AG04449 (cell line): ENCODE measurements around the gene GAGE1.

ENCODE experiments used
- CTCF ChIA-PET: fragments of 350-600 bp; formaldehyde crosslinking; extraction: SDS; loops from one replicate; lab custom pipeline; 2021; ENCODE audit warnings: antibody characterized with exemption; lab: Yijun Ruan, JAX
- POLR2A ChIA-PET: fragments of 400-600, 350-600 bp; formaldehyde crosslinking; extraction: SDS; loops from one replicate; lab custom pipeline; 2020; ENCODE audit warnings: antibody characterized with exemption, inconsistent platforms; lab: Yijun Ruan, JAX
- DNase-seq: peaks from one replicate; pipeline ENCODE4 v3.0.0-alpha.2; 2010; ENCODE audit warnings: low read depth, low spot score
- H3K4me3 ChIP-seq: 2 replicates; pipeline ENCODE4 v1.5.1; 2011; ENCODE audit warnings: low read depth, mild to moderate bottlenecking, control low read depth, low read length
- TF ChIP-seq, protein P1 (sequence below): IDR thresholded peaks from one replicate; pipeline ENCODE4 v1.5.1; 2011; ENCODE audit warnings: mild to moderate bottlenecking, moderate library complexity, low read length, control low read depth, inconsistent platforms; ENCODE audit not compliant: insufficient read depth; ENCODE audit errors: missing control alignments

GAGE1 gene

DNA sequence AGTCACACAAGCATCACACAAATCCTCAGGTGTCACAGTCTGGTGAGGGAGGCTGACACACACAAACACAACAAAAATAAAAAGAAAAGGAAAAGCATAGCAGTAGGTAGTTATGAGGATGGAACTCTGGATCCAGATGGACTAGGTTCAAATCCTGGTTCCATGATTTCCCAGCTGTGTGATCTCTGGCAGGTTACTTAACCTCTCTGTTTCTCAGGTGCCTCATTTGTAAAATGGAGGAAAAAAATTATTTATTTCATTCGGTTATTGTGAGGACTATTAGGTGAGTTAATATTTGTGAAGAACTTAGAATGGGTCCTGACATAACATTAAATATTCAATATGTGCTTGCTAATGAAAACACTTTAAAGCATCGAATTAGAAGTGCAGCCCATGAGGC lies 19.8 kb downstream of the GAGE1 start:
- TF ChIP-seq, protein P1, sequence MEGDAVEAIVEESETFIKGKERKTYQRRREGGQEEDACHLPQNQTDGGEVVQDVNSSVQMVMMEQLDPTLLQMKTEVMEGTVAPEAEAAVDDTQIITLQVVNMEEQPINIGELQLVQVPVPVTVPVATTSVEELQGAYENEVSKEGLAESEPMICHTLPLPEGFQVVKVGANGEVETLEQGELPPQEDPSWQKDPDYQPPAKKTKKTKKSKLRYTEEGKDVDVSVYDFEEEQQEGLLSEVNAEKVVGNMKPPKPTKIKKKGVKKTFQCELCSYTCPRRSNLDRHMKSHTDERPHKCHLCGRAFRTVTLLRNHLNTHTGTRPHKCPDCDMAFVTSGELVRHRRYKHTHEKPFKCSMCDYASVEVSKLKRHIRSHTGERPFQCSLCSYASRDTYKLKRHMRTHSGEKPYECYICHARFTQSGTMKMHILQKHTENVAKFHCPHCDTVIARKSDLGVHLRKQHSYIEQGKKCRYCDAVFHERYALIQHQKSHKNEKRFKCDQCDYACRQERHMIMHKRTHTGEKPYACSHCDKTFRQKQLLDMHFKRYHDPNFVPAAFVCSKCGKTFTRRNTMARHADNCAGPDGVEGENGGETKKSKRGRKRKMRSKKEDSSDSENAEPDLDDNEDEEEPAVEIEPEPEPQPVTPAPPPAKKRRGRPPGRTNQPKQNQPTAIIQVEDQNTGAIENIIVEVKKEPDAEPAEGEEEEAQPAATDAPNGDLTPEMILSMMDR: no peak
- H3K4me3 ChIP-seq: no peak overlapping the region

DNA sequence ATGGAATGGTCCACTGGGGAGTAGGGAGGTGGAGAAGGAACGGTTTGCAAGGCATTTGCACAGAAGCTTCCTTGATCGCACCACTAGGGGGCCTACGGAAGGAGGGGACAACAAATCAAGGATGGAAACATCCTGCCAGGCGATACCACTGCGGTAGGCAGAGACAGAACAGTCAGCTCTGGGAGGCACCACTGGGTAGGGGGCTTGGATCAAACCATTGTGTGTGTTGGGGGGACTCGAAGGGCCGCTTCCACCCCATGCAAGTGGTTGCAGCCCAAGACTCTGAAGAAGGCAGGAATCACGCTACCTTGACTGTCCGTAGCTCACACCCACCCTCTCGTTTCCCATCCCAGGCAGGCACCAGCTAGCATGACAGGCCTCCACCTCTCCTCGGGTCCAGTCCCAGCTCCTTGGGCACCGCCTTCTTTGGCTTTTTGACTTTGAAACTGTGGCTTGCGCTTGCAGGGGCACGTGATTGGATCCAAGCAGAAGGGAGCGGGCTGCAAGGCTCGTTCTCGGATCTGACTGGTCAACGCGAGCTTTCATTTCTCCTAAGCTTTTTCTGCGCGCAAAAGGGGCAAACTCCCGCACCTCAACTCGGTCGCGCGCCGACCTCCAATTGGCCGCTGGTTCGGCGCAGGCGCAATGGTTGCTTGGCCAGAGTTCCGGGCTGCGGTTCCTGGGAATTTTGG lies 28.4 kb downstream of the GAGE1 start:
- ChIA-PET POLR2A (no interaction called here), CTCF (no interaction called here)
- no peak for DNase-seq
- H3K4me3 ChIP-seq: no peak overlapping the region
- TF ChIP-seq, protein P1: no peak

More for the DNA sequence above, 19.8 kb downstream of the GAGE1 start:
- ChIA-PET POLR2A (no interaction called here), CTCF (no interaction called here)
- DNase-seq: no peak

DNA sequence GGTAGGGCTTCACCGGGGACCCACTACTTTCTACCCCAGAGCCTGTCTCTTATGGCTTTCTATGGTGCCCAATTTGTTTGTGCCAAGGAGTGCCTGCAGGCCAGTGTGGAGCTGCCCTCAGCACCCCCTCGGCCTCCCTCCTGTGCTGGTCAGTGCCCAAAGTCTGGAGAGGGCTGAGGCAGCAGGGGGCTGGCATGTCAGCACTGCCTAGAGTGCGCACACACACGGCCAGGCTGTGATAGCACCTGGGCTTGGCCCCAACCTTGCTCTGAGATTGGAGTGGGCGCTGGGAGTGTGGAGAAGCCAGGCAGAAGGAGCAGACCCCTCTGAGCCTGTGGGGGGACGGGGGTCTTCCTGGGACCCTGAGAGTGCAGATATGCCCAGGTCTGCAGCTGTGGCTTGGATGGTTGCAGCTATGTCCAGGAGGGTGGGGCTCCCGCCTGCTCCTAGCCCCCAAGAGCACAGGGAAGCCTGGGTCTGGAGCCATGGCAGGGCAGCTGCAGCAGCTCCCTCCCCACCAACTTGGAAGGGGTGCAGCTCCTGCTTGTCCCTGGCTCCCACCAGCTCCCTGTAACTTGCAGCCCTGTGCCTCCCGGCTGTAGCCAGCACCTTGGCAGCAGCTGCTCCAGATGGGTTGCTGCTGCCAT lies 46.3 kb downstream of the GAGE1 start:
- CTCF ChIA-PET: no interaction called here
- POLR2A ChIA-PET: no interaction called here
- no peak overlapping the region for H3K4me3 ChIP-seq
- TF ChIP-seq, protein P1: no peak
- no peak for DNase-seq

DNA sequence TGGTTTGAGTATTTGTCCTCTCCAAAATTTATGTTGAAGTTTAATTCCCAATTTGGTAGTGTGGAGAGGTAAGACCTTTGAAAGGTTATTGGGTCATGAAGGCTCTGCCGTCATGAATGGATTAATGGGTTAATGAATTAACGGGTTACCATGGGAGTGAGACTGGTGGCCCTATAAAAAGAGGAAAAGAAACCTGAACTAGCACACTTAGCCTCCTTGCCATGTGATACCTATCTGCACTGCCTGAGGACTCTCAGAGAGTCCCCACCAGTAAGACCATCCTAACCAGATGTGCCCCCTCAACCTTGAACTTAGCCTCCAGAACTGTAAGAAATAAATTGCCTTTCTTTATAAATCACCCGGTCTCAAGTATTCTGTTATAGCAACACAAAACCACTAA lies 57.7 kb downstream of the GAGE1 start:
- TF ChIP-seq, protein P1: no peak
- no peak for DNase-seq
- CTCF ChIA-PET: no interaction called here
- H3K4me3 ChIP-seq: no peak overlapping the region
- POLR2A ChIA-PET: no interaction called here
